GM12878 (cell line): ENCODE measurements around the gene TP53RK. TPM values are rescaled to one million over a fixed set of nuclear protein-coding genes. Genes with fewer than 3 reads are reported as not detected.

ENCODE experiments used
- ATAC-seq: fragments of 200-7000 bp; cut with Tn5 transposase; 3 replicates; pipeline ENCODE4 v1.9.1; 2020; ENCODE audit warnings: mild to moderate bottlenecking, moderate library complexity
- BruUV-seq: library from RNA; stranded (reverse); fragments of 400-500 nt; replicated peaks from 2 replicates; lab custom pipeline; 2021; lab: Mats Ljungman, UMichigan
- CTCF ChIA-PET: fragments of 300-600 bp; sonication (Branson Sonifier 250); formaldehyde crosslinking; extraction: SDS; loops from one replicate; lab custom pipeline; 2021; ENCODE audit warnings: inconsistent platforms; lab: Yijun Ruan, JAX
- POLR2A ChIA-PET: fragments of 350-600 bp; formaldehyde crosslinking; extraction: SDS; loops from one replicate; lab custom pipeline; 2021; ENCODE audit warnings: inconsistent platforms; lab: Charles Lee
- RAD21 ChIA-PET: fragments of 300-600 bp; sonication (Branson Sonifier 250); formaldehyde crosslinking; loops from one replicate; lab custom pipeline; 2023; ENCODE audit warnings: antibody characterized with exemption; ENCODE audit not compliant: unreplicated experiment; lab: Charles Lee
- SMC1A ChIA-PET: fragments of 300-600 bp; sonication (Branson Sonifier 250); formaldehyde crosslinking; loops from one replicate; lab custom pipeline; 2023; ENCODE audit not compliant: unreplicated experiment, uncharacterized antibody; lab: Charles Lee
- DNase-seq: peaks from one replicate; pipeline ENCODE4 v3.0.0-alpha.2; 2011; ENCODE audit warnings: low read depth, low spot score
- FAIRE-seq: peaks from 3 replicates; lab custom pipeline; 2011; peaks lifted over from hg19 to GRCh38; lab: Jason Lieb, UNC
- H2AFZ ChIP-seq: 2 replicates; pipeline ENCODE4 v1.6.0; 2011; ENCODE audit warnings: low read depth, low read length, control low read depth; ENCODE audit not compliant: control insufficient read depth
- H3K27ac ChIP-seq: 2 replicates; pipeline ENCODE4 v1.5.1; 2011; ENCODE audit warnings: control low read depth; ENCODE audit not compliant: control insufficient read depth, insufficient read depth
- H3K27me3 ChIP-seq, 2 experiments: replicated peaks in 1 of 2; 2 replicates each; pipeline versions ENCODE4 v1.6.0 to v1.6.1; 2011; ENCODE audit warnings: low read length in 1 of 2; ENCODE audit not compliant: control insufficient read depth in 2 of 2, insufficient read depth in 2 of 2
- H3K36me3 ChIP-seq, 2 experiments: 2 replicates each; pipeline ENCODE4 v1.5.1; 2011; ENCODE audit warnings: low read length in 1 of 2; ENCODE audit not compliant: control insufficient read depth in 2 of 2, insufficient read depth in 2 of 2
- H3K4me1 ChIP-seq: 2 replicates; pipeline ENCODE4 v1.6.1; 2011; ENCODE audit warnings: mild to moderate bottlenecking, low read length, moderate library complexity, mixed read lengths; ENCODE audit not compliant: control insufficient read depth, insufficient read depth
- H3K4me2 ChIP-seq: 2 replicates; pipeline ENCODE4 v1.6.0; 2011; ENCODE audit warnings: control low read depth; ENCODE audit not compliant: control insufficient read depth, insufficient read depth
- H3K4me3 ChIP-seq: fragments of 200-600 bp; sonication (generic); 2 replicates; pipeline ENCODE4 v1.5.1; 2016
- H3K79me2 ChIP-seq: 2 replicates; pipeline ENCODE4 v1.6.0; 2011; ENCODE audit warnings: low read length; ENCODE audit not compliant: control insufficient read depth, insufficient read depth
- H3K9ac ChIP-seq: 2 replicates; pipeline ENCODE4 v1.8.0; 2011; ENCODE audit warnings: low read length, control low read depth, mixed read lengths; ENCODE audit not compliant: control insufficient read depth, insufficient read depth
- H3K9me3 ChIP-seq: replicated peaks from 3 replicates; pipeline ENCODE4 v1.5.1; 2011; ENCODE audit warnings: mild to moderate bottlenecking, low read length; ENCODE audit not compliant: control insufficient read depth, insufficient read depth
- H4K20me1 ChIP-seq: 2 replicates; pipeline ENCODE4 v1.6.0; 2011; ENCODE audit not compliant: control insufficient read depth, insufficient read depth
- HDAC2 ChIP-seq: fragments of 200-600 bp; sonication (generic); IDR thresholded peaks from 2 replicates; pipeline ENCODE4 v1.6.1; 2017
- HDGF ChIP-seq: fragments of 450-650 bp; IDR thresholded peaks from 2 replicates; pipeline ENCODE4 v1.6.1; 2016; ENCODE audit warnings: antibody characterized with exemption
- MTA2 ChIP-seq: fragments of 450-650 bp; IDR thresholded peaks from 2 replicates; pipeline ENCODE4 v1.6.1; 2016; ENCODE audit warnings: low read depth, mild to moderate bottlenecking, moderate library complexity
- RELB ChIP-seq: fragments of 450-650 bp; IDR thresholded peaks from 2 replicates; pipeline ENCODE4 v1.6.1; 2017; ENCODE audit warnings: low read depth, mild to moderate bottlenecking, moderate library complexity
- SMAD5 ChIP-seq: IDR thresholded peaks from 2 replicates; pipeline ENCODE4 v1.6.1; 2016; ENCODE audit warnings: antibody characterized with exemption, low read depth
- TCF3 ChIP-seq: IDR thresholded peaks from 2 replicates; pipeline ENCODE4 v1.6.1; 2012; ENCODE audit warnings: low read depth, mild to moderate bottlenecking, low read length, borderline replicate concordance; ENCODE audit not compliant: insufficient read depth
- YBX1 ChIP-seq: fragments of 450-650 bp; IDR thresholded peaks from 2 replicates; pipeline ENCODE4 v1.6.1; 2016; ENCODE audit warnings: antibody characterized with exemption
- ZZZ3 ChIP-seq: IDR thresholded peaks from 2 replicates; pipeline ENCODE4 v1.6.1; 2011; ENCODE audit warnings: low read depth; ENCODE audit not compliant: control insufficient read depth, insufficient read length
- WGBS: methylation state at CpG from one replicate; pipeline ENCODE4 v1.1.6; 2016; ENCODE audit warnings: low lambda C conversion rate; ENCODE audit not compliant: insufficient replicate concordance, insufficient coverage; ENCODE audit errors: missing lambda C conversion rate; 5-methylcytosine and 5-hydroxymethylcytosine counted together
- in situ Hi-C: fragments of 300-500 bp; cut with MboI; formaldehyde crosslinking; loops from 9 replicates; pipeline ENCODE4 v1.14.3; 2018; ENCODE audit warnings: mixed read lengths
- intact Hi-C: fragments of 100-400 bp; cut with micrococcal nuclease; formaldehyde crosslinking; loops from one replicate; pipeline ENCODE4 v1.14.2; 2022; ENCODE audit not compliant: unreplicated experiment
- polyA plus RNA-seq, 11 experiments: library from polyadenylated mRNA; depleted of rRNA in 4 of 11; unstranded in 6 of 11; stranded (reverse) in 5 of 11; fragments of >200 nt; fragmentation: Nextera tagmentation in 4 of 11; fragmentation: Illumina TruSeq in 1 of 11; extraction: Ambion mirVana in 4 of 11; extraction: Trizol in 1 of 11; gene quantifications; 1 replicate in 1 of 11; 2 replicates in 10 of 11; pipeline versions ENCODE4 v1.2.1 to v1.2.3, GENCODE V29; 2011 to 2016; ENCODE audit warnings: inconsistent platforms in 2 of 11, missing spikeins in 2 of 11, low read depth in 1 of 11
- total RNA-seq, 4 experiments: library from RNA; depleted of rRNA in 3 of 4; stranded (reverse); fragments of >200 nt in 3 of 4; fragmentation: Illumina TruSeq in 1 of 4; extraction: Trizol in 1 of 4; gene quantifications; 2 replicates each; pipeline versions ENCODE4 v1.2.1 to v1.2.3, GENCODE V29; 2013 to 2021
- TF ChIP-seq, protein P1 (sequence below): fragments of 450-650 bp; formaldehyde crosslinking; IDR thresholded peaks from 2 replicates; pipeline ENCODE4 v1.5.0; 2022; ENCODE audit warnings: mild to moderate bottlenecking, missing genetic modification characterization
- TF ChIP-seq, protein P2 (sequence below): IDR thresholded peaks from 2 replicates; pipeline ENCODE4 v1.6.1; 2011; ENCODE audit warnings: mild to moderate bottlenecking, low read depth, low read length, moderate library complexity; ENCODE audit not compliant: insufficient replicate concordance
- TF ChIP-seq, protein P3 (sequence below): IDR thresholded peaks from 2 replicates; pipeline ENCODE4 v1.6.1; 2012; ENCODE audit warnings: mild to moderate bottlenecking, low read depth, low read length

Gene TP53RK
- total and polyA plus RNA-seq, 10 of the 15 experiments (the other 5 are each of a cell fraction or from before 2014, with no cell fraction given), result 3.8 to 23.1 (median 16.1) TPM

DNA sequence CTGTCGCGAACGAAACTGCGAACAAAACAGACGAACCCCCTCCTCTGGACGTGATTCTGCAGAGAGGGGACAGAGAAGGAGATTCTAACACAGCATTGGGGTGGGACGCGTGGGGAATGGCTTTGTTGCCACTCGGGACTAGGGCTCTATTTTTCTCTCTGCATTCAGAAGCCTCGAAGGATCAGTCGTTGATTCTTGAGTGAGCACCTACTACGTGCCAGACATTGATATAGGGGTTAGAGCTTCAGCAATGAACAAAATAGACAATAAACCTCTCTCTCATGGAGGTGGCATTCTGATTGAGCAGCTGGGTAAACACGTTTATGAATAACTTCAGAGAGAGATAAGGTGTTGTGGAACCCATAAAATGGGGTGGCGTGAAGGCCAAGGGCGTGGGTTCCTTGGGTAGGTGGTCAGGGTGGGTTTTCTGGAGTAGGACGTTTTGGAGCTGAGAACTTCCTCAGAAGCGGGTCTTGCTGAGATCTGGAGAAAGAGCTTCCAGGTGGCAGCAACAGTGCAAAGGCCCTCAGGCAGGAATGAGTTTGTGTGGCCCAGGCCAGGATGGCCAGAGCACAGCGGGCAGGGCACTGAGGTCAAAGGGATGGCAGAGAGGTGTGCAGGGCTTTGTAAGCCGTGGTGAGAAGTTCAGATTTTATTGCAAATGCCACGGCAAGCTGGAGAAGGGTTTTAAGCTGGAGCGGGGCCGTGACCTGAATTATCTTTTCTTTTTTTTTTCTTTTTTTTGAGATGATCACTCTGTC is 21.1 kb upstream of the TP53RK start (continued):
- TF ChIP-seq, protein P1, sequence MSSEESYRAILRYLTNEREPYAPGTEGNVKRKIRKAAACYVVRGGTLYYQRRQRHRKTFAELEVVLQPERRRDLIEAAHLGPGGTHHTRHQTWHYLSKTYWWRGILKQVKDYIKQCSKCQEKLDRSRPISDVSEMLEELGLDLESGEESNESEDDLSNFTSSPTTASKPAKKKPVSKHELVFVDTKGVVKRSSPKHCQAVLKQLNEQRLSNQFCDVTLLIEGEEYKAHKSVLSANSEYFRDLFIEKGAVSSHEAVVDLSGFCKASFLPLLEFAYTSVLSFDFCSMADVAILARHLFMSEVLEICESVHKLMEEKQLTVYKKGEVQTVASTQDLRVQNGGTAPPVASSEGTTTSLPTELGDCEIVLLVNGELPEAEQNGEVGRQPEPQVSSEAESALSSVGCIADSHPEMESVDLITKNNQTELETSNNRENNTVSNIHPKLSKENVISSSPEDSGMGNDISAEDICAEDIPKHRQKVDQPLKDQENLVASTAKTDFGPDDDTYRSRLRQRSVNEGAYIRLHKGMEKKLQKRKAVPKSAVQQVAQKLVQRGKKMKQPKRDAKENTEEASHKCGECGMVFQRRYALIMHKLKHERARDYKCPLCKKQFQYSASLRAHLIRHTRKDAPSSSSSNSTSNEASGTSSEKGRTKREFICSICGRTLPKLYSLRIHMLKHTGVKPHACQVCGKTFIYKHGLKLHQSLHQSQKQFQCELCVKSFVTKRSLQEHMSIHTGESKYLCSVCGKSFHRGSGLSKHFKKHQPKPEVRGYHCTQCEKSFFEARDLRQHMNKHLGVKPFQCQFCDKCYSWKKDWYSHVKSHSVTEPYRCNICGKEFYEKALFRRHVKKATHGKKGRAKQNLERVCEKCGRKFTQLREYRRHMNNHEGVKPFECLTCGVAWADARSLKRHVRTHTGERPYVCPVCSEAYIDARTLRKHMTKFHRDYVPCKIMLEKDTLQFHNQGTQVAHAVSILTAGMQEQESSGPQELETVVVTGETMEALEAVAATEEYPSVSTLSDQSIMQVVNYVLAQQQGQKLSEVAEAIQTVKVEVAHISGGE (CRISPR knock-in tag), result no peak
- TF ChIP-seq RELB, result no peak
- no peak for TF ChIP-seq ZZZ3

- intact Hi-C loops, result no loop called here
- ATAC-seq (no peak), FAIRE-seq (no peak)
- in situ Hi-C loops, result no loop called here
- Histone ChIP-seq H3K4me3 (no peak within 1 kb of the TSS), H4K20me1 (no peaks in the 10 kb centered on the region), H3K9ac (no peak within 1 kb of the TSS), H3K27ac (no peak within 1 kb of the TSS), H3K27me3 (peaks cover 3 to 11% of the 10 kb centered on the region in 2 experiments)
- POLR2A ChIA-PET, result no interaction called here
- no TSS peak for BruUV-seq
- RAD21 ChIA-PET, result no interaction called here
- TF ChIP-seq HDGF, result no peak
- TF ChIP-seq, protein P2, sequence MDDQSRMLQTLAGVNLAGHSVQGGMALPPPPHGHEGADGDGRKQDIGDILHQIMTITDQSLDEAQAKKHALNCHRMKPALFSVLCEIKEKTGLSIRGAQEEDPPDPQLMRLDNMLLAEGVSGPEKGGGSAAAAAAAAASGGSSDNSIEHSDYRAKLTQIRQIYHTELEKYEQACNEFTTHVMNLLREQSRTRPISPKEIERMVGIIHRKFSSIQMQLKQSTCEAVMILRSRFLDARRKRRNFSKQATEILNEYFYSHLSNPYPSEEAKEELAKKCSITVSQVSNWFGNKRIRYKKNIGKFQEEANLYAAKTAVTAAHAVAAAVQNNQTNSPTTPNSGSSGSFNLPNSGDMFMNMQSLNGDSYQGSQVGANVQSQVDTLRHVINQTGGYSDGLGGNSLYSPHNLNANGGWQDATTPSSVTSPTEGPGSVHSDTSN, result no peak
- no peak for TF ChIP-seq HDAC2
- TF ChIP-seq SMAD5, result no peak
- no peak for TF ChIP-seq YBX1
- TF ChIP-seq, protein P3, sequence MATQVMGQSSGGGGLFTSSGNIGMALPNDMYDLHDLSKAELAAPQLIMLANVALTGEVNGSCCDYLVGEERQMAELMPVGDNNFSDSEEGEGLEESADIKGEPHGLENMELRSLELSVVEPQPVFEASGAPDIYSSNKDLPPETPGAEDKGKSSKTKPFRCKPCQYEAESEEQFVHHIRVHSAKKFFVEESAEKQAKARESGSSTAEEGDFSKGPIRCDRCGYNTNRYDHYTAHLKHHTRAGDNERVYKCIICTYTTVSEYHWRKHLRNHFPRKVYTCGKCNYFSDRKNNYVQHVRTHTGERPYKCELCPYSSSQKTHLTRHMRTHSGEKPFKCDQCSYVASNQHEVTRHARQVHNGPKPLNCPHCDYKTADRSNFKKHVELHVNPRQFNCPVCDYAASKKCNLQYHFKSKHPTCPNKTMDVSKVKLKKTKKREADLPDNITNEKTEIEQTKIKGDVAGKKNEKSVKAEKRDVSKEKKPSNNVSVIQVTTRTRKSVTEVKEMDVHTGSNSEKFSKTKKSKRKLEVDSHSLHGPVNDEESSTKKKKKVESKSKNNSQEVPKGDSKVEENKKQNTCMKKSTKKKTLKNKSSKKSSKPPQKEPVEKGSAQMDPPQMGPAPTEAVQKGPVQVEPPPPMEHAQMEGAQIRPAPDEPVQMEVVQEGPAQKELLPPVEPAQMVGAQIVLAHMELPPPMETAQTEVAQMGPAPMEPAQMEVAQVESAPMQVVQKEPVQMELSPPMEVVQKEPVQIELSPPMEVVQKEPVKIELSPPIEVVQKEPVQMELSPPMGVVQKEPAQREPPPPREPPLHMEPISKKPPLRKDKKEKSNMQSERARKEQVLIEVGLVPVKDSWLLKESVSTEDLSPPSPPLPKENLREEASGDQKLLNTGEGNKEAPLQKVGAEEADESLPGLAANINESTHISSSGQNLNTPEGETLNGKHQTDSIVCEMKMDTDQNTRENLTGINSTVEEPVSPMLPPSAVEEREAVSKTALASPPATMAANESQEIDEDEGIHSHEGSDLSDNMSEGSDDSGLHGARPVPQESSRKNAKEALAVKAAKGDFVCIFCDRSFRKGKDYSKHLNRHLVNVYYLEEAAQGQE, result no peak
- no peak for TF ChIP-seq TCF3
- TF ChIP-seq MTA2, result no peak
- TF ChIP-seq, all 136 proteins: peak for 0
- DNase-seq, result no peak
- H3K4me2 ChIP-seq, result no peak within 1 kb of the TSS
- H3K4me1 ChIP-seq, result no peaks in the 10 kb centered on the region
- H2AFZ ChIP-seq, result no peak within 1 kb of the TSS
- ChIA-PET SMC1A (no interaction called here), CTCF (no interaction called here)
- 4% methylated on average over 39 of the region's 67 CpGs for WGBS
- H3K79me2 ChIP-seq, result no peaks in the 10 kb centered on the region
- H3K9me3 ChIP-seq, result peaks cover 2% of the 10 kb centered on the region; the same call in 1 of the 3 replicates
- no peaks in the 10 kb centered on the region for H3K36me3 ChIP-seq
Measured at GRCh38 chr20:46709459-46710152, 20.4 kb upstream of the TP53RK start, which contains the start of gene SLC2A10. Gene SLC2A10, plus strand, starts transcription at chr20:46709649. Its CDS starts 88 bp downstream, at chr20:46709737.
